Measurements from ENCODE around the gene CDRT15.
"Not testable (repeated sequence)": the region's sequence is repeated elsewhere in the genome, so short reads cannot be mapped to it uniquely, and the experiment has no call there.

The CDRT15 gene

GRCh38 chr17:14236762-14237161 is at the start of gene CDRT15:
CDRT15 (minus strand) TSS chr17:14236862; CDS start chr17:14236833, 29 bp downstream.
- not testable (repeated sequence) for DNase-seq

GRCh38 chr17:14282726-14283125 is 46.1 kb upstream of the CDRT15 start:
- no peak for DNase-seq

- no peak for DNase-seq
These were observed 44.9 kb upstream of the CDRT15 start for GRCh38 chr17:14281530-14281929.

DNA sequence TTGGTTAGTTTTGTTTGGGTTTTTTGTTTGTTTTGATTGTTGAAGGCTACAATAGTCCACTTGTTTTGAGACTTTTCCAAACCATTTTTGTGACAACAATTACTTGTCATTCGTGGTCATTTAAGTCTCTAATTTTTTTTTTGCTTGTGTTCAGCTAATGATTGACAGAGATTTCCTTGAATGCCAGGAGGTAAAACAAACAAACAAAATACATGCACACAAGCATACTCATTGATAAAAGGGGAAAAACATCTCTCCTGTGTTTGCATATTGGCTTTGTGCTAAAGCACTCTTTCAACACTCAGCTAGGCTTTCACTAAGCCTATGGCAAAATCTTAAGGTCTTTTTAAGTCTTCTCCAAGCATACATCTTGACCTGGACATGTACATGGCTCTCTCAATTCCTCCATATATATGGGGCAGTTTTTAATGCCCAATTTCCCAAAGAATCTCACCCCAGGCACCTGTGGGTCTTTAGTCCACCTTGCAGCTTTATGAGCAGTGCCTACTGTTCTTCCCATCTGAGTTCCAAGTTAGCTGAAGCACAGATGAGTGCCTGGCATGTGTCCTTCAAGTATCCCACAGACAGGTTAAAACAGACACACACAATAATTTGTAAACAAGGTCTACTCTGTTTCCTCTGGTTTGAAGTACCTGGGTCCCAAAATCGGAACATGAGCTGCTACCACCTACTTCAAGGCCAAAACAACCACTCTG is 40.0 kb upstream of the CDRT15 start:
- DNase-seq = no peak

- DNase-seq = no peak
These were observed 33.8 kb upstream of the CDRT15 start for GRCh38 chr17:14270508-14270907.

DNA sequence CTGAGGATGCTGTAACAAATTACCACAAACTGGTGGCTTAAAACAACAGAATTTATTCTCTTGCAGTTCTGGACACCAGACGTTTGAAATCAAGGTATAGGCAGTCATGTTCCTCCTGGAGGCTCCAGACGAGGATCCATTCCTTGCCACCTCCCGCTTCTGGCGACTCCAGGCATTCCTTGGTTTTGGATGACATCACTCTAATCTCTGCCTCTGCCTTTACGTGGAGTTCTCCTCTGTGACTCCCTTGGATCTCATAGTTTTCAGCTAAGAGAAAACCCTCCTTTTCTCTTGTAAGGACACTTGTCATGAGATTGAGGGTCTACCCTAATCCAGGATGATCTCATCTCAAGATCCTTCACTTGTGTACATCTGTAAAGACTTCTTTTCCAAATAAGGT is 32.8 kb upstream of the CDRT15 start:
- no peak for DNase-seq

DNA sequence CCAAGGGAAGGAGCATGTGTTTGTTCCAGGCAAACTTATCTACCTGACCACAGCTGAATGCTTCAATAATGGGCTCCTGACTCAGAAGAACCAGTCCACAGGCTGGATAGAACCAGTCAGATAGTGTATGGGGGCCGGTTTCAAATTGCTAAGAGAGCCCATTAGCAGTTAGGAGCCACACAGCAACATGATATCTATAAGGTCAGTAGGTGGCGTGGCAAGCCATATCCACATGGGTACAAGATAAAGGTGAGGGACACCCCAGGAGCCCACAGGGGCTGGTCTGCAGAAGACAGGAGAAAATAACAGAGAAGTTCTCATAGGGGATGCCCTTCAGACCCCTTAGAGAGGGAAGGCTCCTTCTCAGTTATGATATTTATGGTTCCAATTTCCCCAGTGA is 31.6 kb upstream of the CDRT15 start:
- DNase-seq = no peak

GRCh38 chr17:14261406-14261805 is 24.7 kb upstream of the CDRT15 start:
- DNase-seq = no peak

- DNase-seq = no peak
These were observed 9.0 kb upstream of the CDRT15 start for GRCh38 chr17:14245629-14246028.

DNA sequence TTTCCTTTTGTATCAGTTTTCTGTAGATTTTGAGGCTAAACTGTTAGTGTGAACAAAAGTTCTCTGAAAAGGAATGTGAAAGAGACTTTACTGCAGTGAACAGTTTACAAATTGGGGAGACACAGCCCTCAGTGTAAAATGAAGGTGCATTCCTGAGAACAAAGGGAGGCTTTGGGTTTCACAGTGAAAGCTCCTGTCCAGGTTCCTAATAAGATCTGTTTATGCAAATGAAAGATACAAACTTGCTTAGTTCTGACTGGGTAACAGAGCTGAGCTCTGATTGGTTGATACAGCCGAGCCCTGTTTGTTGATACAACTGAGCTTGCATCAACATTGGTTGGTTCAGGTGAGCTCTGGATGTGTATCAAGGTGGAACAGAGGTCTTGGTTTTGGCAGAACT is 8.3 kb upstream of the CDRT15 start:
- no peak for DNase-seq

DNA sequence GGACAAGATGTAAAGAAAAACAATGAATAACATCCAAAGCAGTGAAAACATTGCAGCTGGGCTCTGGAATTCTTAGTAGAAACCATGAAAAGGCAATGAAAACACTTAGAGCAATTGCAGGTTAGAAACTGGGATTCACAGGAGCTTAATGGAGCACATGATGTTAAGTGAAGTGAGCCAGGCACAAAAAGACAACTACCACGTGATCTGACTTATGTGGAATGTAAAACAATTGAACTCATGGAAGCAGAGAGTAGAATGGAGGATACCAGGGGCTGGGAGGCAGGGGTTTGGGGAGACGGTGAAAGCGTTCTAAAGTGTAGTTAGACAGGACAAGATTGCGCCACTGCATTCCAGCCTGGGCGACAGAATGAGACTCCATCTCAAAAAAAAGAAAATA is 2.6 kb upstream of the CDRT15 start:
- DNase-seq = not testable (repeated sequence)

GRCh38 chr17:14236032-14236431 is 630 bp downstream of the CDRT15 start:
- not testable (repeated sequence) for DNase-seq

DNA sequence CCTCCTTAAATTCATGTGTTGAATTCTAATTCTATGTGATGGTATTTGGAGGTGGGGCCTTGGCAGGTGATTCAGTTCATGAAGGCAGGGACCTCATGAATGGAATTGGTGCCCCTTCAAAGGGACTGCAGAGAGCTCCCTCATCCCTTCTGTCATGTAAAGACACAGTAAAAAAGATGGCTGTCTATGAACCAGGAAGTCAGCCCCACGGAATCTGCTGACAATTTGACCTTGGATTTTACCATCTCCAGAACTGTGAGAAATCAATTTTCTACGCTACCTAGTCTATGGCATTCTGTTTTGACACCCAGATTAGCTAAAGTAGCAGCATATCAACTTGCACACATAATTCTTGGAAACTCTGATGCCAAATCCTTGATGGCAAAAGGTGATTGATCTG is 1.6 kb downstream of the CDRT15 start:
- not testable (repeated sequence) for DNase-seq

DNA sequence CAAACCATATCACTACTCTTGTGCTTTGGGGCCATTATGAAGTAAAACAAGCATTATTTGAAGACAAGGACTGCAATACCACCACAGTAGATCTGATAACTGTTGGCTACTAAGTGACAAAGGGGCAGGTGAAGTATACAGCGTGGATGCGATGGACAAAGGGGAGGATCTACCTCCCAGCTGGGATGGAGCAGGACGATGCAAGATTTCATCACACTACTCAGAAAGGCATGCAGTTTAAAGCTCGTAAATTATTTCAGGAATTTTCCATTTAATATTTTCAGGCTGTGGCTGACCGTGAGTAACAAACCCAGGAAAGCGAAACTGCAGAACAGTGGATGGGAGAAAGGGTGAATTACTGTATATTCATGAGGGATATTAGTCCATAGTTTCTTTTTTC is 5.5 kb downstream of the CDRT15 start:
- not testable (repeated sequence) for DNase-seq

DNA sequence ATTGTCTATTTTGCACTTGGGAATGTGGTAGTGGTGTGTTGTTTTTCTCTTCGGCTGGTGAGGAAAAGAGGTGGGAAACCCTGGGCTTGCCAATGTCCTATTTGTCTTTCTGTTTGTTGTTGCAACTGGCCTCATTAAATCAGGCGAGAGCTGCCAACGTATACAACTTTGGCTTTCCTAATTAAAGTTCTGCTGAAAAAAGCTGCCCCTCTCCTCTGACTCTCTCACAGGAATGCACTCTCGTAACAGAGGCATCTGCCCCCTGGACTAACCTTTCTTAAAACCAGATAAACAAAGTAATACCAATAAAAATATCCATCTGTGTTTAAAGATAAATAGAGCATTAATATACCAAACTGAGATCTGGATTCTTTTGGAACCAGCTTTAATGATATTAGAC is 7.8 kb downstream of the CDRT15 start:
- no peak for DNase-seq

- no peak for DNase-seq
These were observed 9.6 kb downstream of the CDRT15 start for GRCh38 chr17:14227052-14227451.

DNA sequence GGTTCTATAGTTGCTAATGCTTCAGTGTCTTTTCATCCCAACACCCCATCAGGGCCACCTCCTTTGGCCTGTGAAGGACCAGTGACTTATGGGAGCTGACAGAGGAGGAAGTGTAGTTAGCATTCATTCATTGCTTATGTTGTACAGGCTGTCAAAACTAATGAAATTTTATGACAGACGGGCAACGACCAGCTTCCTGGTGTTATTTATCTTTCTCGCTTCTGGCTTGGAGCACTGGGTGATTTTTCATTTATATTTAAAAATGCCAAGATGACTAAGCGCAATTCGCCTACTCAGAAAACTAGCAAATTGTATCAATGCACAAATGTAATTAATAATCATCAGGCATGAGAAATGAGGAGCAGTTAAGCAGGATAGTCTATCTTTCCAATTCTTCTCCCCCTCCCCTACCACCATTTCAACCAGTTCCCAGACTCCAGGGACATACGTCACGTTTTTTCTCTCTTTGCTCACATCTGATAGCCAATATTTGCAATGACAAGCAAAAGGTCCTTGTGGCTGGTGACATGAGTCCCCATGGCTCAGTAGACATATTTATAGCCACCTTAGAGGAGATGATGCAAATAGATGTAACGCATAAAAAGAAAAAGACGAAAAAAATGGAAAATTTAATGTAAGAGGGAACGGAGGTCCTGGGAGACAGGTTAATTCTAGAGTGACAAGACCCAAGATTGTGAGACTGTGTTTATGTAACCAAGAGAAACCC is 11.2 kb downstream of the CDRT15 start:
- no peak for DNase-seq

- DNase-seq = no peak
These were observed 14.1 kb downstream of the CDRT15 start for GRCh38 chr17:14222611-14223010.

- no peak for DNase-seq
These were observed 22.4 kb downstream of the CDRT15 start for GRCh38 chr17:14214271-14214670.

GRCh38 chr17:14212401-14212800 is 24.3 kb downstream of the CDRT15 start:
- DNase-seq = no peak

- DNase-seq = peak; percentile 36
These were observed 24.9 kb downstream of the CDRT15 start for GRCh38 chr17:14211801-14212200.

DNA sequence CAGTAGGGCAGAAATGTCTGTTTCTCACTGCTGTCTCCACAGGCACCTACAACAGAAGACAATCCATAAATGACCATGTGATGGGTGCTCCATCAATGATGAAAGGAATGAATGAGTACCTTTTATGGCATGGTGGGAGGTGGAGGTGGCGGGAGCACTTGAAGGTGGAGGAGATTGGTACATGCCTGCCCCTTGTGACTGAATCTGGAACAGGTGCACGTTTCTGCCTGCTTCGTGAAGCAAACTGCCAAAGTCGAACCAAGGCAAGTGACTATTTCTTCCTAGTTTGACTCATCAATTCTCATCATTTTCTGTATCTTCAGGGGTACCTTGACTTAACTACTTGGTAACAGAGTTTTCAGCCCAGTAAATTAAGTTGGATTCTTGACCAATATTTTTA is 25.4 kb downstream of the CDRT15 start:
- peak; percentile 42 for DNase-seq

DNA sequence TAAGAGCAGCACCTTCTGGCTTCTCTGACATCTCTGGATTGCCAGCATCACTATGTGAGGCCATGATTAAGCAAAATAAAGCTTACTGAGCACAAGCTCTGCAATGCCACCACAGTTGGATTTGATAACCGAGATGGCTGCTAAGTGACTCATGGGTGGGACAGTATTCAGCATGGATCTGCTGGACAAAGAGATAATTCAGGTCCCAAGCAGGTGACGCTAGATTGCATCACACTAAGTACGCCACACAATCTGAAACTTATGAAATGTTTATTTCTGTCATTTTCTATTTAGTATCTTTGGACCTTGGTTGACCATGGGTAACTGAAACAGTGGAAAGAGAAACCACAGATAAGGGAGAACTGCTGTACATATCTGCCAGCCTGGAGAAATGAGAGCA is 27.4 kb downstream of the CDRT15 start:
- DNase-seq = no peak

DNA sequence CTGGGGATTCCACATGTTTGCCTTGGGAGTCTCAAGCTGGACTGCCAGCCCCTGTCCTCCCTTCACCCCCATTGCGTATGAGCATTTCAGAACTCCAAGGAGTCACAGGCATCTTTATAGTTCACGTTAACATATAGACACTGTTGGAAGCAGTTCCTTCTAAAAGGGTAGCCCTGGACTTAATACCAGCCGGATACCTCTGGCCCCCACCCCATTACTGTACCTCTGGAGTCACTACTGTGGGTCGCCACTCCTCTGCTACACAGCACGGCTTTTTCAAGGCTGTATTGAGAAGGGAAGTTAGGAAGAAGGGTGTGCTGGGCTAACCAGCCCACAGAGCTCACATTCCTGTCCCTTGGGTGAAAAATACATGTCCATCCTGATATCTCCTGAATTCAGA is 28.9 kb downstream of the CDRT15 start:
- DNase-seq = no peak

DNA sequence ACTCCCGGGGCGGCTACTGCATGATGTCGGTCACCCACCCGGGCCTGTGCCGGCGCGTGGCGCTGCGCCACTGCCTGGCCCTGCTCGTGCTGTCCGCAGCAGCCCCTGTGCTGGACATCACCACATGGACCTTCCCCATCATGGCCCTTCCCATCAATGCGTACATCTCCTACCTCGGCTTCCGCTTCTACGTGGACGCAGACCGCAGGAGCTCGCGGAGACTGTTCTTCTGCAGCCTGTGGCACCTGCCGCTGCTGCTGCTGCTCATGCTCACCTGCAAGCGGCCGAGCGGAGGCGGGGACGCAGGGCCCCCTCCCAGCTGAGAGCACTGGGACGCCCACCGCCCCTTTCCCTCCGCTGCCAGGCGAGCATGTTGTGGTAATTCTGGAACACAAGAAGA is 29.8 kb downstream of the CDRT15 start:
- DNase-seq = no peak
